GM18907 (cell line): ENCODE measurements around the gene LMX1A.

ENCODE experiments used
- ATAC-seq: cut with Tn5 transposase; IDR thresholded peaks from one replicate; pipeline ENCODE4 v1.9.1; 2021; ENCODE audit warnings: mild to moderate bottlenecking, moderate library complexity; ENCODE audit not compliant: unreplicated experiment

LMX1A gene

DNA sequence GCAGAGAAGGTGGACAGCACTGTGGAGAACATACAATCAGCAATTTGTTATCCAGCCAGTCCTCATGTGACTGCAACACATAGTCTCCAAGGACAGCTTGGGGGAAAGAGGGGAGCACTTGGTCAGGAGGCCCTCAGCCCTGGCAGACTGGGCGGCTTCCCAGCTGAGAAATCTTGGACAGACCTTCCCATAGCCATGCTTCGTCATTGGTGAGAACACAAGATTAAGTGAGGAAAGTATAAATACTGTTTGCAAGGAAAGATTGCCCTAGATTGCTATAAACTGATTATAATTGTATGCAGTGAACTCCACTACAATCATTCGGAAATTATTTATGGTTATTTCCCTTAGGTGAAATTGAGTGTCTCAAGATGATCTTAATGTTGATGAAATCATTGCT is 131.5 kb downstream of the LMX1A start:
- no peak for ATAC-seq

DNA sequence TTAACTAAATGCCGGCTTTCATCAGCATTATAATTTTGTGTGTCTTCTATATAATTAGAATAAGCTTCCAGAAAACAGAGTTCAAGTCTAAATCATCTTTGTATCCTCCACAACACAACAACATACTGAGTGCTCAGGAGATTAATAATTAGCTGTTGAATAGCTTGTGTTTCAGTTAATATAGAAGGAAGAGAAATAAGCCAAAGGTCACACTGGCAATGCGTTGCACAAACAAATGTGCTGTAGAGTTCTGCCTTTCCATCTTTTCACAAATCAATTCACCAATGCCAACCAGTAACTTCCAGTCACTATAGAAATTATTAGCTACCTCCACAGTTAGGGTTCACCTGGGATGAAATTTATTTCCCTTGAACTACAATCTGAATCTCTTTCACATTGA is 132.0 kb downstream of the LMX1A start:
- no peak for ATAC-seq

DNA sequence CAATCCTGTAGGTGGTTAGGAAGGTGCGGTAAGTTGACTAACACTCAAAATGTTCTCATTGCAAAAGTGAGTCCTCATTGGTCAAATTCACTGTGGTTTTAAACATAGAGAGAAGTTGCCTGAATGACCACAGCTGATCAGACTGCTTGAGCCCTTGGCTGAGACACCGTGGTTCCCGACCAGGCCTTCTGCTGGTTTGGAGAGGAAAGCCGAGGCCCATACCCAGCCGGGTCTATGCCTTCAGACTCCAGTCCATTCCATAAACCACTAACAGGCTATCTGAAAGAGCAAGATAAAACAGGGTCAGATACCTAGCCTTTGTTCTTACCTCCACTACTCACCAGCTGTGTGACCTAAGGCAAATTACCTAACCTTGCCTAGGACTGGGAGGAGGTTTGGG is 133.9 kb downstream of the LMX1A start:
- ATAC-seq = no peak

DNA sequence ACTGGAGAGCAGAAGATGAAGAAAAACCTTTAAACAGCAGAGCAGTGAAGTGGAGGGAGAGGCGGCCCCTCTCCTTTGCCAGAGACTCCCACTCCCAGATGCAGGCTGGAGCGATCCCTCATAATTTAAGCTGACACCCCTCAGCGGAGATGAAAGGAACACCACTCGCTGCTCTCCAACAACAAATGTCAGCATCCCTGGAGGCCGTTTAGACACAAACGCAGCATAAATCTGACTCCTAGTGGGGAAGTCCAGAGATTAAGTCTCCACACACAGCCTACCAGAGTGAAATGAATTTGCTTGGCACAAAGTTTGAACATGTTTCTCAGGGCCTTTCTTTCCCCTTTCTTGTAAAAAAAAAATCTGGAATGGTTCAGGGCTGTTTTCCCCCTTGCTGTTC is 137.8 kb downstream of the LMX1A start:
- no peak for ATAC-seq

DNA sequence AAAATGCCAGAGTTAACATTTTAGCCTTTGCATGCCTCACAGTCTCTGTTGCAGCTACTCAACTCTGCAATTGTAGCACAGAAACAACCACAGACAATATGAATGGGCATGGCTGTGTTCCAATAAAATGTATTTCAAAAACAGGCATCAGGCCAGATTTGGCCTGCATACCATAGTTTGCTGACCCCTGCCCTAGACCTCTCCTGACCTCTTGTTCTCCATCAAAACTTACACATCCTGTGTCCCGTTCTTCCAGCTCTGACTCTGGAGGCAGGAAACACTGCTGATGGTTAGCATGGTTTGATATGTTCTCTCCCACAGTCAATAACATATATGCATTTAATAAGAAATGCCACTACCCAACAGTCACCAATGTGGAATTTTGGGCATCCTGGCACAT is 138.6 kb downstream of the LMX1A start:
- ATAC-seq = no peak

DNA sequence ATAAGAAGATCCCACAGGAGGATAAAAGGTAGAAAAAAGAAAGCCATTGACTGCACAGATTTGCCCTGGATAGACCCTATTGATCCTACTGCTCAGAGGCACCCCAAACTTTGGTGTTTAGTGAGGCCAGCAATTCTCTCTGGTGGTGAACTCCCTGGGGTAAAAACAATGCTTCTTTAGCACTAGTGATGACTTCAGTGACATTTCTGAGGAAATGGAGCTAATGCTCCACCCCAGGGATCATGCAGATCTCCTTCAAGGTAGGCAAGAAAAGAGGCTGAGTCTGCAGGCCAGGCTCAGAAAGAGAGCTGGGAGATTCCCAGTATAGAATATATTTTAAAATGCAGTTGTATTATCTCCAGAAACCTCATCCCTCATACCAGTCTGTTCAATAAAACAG is 140.3 kb downstream of the LMX1A start:
- ATAC-seq = no peak

DNA sequence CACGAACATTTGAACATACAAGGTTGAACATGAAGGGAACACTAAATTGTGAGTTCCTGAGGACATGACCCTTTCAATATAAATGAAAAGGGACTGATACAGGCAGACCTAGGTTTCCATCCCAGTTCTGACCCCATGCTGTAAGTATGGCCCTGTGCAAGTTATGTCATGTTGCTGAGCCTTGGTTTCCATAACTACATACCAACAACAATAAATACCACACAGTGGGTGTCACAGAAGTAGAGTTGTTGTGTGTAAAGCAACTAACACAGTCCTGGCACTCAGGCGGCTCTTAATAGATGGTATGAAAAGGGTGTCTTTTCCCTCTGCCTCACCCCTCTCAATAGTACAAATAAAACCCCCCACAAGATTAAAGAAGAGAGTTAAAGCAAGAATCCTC is 140.8 kb downstream of the LMX1A start:
- no peak for ATAC-seq

DNA sequence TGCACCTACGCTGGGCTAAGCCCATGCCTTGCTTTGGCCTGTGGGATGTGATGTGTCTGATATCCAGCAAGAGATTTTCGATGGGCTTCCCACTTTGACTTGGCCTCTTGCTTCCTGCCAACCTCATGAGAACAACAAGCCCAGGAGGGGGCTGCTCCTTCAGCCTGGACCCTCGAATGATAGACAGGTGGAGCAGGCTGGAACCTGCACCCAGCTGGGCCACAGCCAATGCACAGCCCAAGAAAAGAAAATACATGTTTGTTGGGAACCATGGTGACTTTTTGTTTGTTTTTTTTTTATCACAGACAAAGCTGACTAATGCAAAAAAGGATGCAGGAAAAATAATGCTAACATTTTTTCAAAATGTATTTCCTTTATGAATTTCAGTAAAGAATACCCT is 144.3 kb downstream of the LMX1A start:
- no peak for ATAC-seq

DNA sequence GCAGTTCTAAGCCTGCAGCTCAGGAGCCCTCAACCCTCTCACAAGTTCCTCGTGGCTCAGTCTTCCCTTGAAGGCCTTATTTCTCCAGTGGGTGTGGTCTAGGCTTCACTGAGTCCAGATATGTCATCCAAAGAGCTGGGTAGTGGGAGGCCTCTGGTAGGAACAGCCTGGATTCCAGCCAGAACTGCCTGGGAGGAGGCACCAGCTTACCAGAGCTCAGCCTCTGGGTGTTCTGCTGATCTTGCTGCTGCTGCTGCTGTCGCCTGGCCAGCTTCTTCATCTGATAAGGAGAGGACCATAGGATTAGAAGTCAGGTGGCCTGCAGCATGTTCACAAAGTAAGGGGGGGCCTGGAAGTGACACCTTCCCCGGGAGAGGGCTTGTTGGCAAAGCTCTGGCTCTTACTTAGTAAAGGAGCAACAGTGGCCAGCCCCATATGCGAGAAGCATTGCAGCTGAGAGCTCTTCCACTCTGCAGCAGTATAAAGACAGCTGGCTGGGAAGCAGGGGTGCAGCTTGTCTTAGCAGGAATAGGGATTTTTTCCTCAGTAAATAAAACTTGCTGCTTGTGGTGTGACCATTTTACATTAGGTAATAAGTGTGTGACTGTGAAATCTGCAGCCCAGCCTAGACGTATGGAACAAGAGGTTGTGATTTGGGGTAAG is 148.5 kb downstream of the LMX1A start:
- ATAC-seq = no peak

DNA sequence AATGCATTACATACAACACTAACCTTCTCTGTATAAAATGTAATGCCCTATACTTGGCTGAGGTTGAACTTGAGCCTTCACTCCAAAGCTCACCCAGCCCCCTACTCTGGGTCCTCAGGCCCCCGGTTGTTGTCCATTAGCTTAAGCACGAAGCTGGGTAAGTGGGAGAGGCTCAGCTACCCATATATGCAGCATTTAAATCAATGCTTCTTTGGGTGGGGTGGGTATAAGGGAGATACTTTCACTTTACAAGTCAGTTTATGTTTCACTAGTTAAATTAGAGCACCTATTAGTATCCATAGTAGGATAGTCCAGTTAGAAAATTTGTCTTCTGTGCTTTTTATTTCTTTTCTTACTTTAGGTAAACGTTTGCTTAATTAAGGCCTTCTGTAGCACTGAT is 151.4 kb downstream of the LMX1A start:
- no peak for ATAC-seq

DNA sequence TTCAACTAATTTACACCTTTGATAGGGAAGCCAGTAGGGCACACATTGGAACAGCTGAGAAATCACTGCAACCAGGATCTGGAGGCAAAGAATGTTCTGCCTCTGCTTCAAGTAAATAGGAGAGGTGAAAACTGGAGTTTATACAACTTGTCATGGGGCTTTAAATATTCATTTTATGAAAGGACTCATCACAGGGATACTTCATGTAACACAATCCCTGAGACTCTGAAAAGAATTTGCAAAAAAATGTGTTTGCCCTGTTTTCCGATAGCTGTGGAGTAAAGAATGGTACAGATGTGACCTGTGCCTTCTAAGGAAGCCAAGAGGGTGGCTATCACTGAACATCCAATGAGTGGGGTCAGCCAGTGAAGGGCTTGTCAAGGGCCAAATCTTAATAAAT is 152.0 kb downstream of the LMX1A start:
- ATAC-seq = no peak

DNA sequence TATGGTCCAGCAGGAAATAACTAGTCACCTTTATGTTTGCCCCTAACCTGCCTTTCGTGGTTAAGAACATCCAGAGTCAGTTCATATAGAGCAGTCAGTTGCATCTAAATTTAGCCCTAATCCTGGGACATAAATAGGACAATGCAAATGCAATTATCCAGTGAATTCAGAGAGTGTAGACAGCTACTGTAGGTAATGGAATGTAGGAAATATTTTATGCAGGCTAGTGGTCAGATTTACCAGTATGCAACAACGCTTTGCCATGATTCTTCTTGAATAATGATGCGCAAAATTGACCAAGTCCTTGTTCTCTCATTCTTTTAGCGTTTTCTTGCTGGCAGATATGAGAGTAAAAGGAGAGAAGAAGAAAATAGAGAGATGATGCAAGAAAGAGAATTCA is 165.4 kb downstream of the LMX1A start:
- no peak for ATAC-seq

DNA sequence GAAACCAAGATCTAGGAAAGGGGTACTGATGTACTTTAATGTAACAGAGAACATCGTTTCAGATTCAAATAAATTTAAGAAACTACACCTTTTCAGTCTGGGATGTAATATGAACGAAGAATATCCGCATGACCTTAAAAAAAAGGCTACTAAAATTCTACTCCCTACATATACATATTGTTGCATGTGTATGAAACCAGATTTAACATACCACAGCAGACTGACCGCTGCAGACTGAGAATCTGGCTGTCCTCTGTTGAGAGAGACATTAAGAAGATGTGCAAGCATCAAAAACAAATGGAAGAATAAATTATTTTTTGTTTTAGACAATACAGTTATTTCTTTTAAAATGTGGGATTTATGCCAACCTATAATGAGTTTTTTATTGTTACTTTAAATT is 166.6 kb downstream of the LMX1A start:
- no peak for ATAC-seq

DNA sequence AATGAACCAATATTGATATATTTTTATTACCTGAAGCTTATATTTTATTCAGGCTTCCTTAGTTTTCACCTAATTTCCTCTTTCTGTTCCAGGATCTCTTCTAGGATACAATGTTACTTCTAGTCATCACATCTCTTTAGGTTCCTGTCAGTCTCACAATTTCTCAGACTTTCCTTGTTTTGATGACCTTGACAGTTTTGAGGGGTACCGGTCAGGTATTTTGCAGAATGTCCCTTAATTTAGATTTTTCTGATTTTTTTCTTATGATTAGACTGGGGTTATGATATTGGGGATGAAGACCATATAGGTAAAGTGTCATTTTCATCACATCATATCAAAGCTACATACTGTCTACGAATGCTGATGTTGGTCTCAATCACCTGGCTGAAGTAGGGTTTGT is 167.5 kb downstream of the LMX1A start:
- no peak for ATAC-seq

DNA sequence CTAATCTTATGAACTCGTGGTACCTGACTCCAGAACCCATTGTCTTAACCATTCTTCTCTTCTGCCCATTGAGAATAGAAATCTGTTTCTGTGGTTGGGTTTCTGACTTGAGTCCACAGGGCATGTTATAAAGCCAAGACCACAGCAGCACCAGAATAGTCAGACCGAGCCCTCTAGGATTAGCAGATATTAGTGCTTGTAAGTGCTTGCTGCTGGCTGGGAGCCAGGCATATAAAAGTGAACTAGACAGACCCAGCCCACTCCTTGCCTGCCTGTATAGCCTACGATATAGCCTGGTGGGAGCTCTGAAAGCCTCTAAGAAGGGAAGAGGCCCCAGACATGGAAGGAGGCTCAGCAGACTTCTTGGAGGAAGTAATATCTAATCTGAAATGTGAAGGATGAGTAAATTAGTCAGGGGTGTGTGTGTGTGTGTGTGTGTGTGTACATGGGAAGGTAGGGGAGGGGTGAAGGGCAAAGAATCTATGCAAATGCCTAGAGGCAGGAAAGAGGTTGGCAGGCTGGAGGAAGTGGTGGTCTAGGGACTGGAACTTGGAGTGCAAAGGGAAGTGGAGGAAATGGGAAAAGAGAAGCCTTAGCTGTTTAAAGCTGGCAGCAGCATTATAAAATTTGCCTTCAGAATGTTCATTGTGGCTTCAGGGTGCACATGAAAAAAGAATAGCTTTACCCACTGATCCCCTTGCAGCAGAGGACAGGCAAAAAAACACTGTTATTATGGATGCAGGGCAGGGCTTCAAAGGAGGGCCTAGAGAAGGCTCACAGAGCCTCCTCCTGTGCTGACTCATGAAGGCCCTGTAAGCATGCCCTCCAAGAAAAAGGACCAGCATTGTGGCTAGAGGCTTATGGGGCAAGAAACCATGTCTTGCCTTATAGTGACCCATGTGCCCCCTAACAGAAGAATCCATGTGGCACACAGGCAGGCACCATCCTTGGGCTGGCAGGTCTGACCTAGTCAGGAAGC is 169.2 kb downstream of the LMX1A start:
- ATAC-seq = no peak

DNA sequence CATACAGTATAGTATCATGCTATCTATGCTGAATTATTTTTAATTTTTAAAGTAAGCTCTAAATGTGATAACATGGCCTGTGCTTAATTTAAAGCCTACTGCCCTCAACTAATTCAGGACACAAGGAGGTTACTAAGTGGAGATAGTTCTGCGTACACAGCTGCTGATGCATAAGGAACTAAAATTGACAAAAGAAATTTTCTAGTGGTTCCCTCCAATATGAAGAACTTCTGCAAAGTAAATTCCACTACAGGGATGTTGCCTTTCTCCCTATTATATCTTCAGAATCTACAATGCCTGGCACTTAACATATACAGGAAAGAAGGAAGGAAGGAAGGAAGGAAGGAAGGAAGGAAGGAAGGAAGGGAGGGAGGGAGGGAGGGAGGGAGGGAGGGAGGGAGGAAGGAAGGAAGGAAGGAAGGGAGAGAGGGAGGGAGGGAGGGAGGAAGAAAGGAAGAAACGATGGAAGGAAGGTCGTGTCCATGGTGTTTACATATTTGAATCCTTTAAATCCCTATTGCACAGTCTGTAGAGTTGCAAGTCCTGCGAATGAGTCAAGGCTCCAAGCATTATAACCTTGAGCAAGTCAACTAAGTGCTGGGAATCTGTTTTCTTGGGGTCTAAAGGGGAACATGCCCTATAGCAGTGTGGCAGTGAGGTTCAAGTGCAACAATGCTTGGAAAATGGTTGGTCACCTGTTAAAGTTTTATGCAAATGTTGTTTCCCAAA is 171.2 kb downstream of the LMX1A start:
- ATAC-seq = no peak

DNA sequence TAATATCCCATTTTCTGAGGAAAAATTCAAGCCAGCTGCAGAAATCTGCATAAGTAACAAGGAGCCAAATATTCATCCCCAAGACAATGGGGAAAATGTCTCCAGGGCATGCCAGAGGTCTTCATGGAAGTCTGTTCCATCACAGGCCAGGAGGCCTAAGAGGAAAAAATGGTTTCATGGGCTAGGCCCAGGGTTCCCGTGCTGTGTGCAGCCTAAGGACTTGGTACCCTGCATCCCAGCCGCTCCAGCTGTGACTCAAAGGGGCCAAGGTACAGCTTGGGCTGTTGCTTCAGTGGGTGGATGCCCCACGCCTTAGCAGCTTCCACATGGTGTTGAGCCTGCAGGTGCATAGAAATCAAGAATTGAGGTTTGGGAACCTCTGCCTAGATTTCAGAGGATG is 173.5 kb downstream of the LMX1A start:
- ATAC-seq = no peak

DNA sequence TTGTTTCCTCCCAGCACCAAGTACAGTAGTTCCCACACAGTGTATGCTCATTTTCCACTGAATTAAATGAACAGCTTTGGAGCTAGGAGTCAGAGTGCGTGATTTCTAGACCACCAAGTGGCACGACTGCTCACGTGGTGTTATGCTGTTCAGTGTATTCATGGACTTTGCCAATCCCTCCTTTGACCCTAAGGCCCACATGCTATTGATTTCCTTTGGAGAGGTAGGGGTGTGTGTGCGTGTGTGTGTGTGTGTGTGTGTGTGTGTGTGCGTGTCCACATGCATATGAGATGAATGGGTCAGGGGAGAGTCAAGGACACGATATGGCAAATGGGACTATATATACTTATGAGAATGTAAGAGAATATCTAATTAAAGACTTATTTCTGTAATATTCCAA is 177.2 kb downstream of the LMX1A start:
- no peak for ATAC-seq

DNA sequence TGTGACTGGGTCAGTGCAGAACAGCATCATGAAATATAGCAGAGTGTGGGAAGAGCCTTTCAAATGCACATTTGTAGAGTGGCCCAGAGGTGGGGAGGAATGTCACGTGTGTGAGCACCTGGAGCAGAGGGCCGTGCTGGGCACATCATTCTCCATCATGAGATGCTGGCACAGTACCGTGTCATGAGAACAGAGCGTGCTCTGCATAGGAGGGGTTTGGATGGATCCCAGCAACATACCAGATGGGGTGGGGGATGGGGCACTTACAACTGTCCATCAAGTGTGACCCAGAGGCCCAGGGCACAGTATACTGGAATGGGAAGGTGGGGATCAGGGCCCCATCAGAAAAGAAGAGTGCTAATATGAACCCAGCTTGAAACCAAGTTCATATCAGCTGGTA is 182.0 kb downstream of the LMX1A start:
- no peak for ATAC-seq

DNA sequence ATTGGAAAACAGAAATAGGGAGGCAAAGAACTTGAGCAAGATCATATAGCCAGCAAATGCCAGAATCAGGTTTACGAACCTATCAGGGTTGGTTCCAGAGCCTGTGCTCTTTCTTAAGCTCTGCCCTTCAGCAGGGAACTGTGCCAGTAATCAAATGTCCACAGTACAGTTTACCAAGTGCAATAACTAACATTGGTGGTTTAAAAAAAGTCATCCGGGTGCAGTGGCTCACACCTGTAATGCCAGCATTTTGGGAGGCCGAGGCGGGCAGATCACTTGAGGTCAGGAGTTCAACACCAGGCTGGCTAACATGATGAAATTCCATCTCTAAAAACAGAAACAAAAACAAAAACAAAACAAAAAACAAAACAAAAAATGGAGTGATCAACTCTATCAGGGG is 182.7 kb downstream of the LMX1A start:
- ATAC-seq = no peak

DNA sequence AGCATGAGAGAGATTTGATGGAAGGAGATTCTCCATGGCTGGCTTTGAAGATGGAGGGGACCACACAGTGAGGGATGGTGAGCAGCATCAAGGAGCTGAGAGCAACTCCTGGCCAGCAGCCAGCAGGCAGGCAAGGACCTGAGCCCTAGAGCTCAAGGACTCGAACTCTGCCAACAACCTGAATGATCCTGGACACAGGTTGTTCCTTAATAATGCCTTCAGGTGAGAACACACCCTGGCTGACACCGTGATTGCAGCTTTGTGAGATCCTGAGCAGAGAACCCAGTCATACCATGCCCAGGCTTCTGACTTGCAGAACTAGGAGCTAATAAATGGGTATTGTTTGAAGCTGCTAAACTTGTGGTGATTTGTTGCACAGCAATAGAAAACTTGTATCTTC is 183.1 kb downstream of the LMX1A start:
- no peak for ATAC-seq

DNA sequence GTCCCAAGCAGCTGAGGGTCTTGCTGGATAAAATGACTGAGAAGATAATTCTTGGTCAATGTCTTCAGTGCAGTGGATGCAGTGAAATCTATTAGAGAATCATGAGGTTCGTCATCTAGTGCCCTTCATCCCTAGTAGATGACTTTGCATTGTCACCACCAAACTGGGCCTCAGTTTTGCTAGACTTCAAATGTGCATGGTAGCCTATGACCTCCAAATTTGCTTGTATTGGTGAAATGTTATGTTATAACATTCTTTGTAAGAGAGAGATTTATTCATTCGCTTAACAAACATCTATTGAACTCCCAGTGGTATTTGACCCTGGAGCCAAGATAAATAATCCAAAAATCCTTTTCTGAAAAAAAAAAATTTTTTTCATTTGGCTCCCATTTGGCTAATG is 183.8 kb downstream of the LMX1A start:
- ATAC-seq = no peak
